IPS-NIHi7 (cell line): ENCODE measurements around the gene TBC1D5.
"Not testable (repeated sequence)": the region's sequence is repeated elsewhere in the genome, so short reads cannot be mapped to it uniquely, and the experiment has no call there.

Experiments used
- DNase-seq: peaks from one replicate; pipeline ENCODE4 v3.0.0; 2012; ENCODE audit warnings: mixed read lengths; ENCODE audit errors: extremely low spot score

TBC1D5 gene

DNA sequence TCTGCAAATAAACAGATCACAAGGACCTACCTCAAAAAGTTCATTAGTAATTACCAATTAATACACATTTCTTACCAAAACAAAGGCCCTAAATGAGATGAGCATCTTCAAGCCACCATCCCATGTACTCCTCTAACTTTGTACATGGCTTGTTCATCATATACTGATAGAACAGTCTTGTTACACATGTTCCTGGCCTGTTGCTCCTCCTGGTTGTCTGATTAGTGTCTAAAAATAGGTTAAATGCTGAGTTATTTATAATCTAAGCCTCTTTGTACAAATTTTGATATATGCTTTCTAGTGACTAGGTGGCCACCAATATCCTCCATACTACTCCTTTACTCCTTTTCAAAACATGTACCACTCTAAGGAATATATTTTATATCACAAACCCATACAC is 25.0 kb downstream of the TBC1D5 start:
- DNase-seq, result no peak

DNA sequence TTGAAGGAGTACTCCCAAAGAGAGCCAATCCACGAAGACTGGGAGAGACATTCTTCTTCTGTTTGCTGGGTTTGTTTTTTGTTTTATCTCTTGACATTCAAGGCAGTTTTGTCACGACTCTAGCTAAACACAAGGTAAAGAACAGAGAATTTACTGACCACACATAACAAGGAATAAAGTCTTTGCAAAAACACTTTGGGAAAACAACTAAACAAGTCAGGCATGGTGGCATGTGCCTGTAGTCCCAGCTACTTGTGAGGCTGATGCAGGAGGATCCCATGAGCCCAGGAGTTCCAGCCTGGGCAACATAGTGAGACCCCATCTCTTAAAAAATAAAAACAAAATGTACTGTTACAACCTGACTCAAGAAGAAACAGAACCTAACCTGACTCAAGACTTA is 28.0 kb downstream of the TBC1D5 start:
- no peak for DNase-seq

DNA sequence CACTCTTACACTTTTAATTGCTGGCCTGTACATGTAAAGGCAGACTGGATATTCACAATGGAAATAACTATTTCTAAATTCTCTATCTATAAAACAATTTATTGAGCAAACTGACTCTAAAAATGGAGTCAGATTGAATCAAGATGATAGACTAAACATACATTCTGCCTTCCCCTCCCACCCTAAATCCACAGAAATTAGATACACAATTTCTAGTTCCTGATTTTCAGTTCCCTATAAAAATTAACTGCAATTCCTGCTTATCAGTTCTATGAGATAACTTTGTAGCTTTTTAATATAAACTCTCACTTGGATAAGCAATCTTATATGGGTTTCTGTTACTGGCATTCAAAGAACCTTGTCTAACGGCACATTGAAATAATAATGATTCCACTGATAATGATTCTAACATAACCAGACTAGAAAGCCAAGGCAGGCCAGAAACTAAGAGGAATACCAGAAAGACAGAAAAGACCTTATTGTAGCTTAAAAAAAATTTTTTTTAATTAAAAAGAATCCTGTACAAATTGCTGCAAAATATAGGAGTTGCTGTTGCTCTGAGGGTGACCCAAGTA is 33.1 kb downstream of the TBC1D5 start:
- DNase-seq, result no peak

DNA sequence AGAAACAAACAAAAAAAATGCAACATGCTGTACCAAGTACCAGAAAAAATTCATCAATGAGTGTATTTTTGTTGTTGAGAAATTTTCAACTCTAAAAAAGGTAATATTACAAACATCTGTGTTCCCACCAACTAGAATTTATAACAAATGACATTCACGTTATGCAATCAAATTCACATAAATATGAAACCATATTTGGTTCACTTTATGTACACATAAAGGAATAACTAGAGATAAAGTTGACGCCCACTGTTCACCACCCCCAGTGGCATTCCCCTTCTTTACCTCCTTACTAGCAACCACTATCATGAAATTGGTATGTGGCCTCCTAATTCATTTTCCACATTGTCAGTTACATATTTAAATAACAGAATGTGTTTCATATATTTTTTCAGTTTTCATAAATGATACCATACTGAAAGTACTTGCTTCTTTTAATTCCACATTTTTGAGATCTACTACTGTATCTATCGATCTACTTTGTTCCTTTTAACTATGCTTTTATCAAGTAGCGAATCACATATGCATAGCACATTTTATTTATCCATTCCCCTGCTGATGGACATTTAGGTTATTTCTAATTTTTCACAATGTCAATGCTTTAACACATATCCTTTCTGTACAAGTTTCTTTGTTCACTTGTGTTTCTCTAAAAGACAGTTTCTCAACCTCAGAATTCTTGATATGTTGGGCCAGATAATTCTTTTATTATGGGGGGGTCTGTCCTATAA is 34.5 kb downstream of the TBC1D5 start:
- DNase-seq, result no peak

DNA sequence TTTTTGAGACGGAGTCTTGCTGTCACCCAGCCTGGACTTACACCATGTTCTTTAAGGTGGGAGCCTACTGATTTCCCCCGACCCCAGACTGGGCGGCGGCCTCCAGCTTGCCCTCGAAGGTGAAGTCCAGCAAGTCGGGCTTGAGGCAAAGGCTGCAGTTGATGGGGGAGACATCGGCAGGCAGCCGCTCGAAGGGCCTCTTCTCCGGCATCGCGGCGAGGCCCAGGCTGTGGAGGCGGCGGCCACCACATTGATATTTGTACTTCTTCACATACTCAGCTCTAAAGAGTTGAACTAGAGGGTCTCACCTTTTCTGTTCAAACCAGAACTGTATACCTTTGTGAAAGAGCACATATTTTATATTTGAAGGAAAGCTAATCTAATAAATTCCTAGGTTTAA is 36.4 kb downstream of the TBC1D5 start:
- not testable (repeated sequence) for DNase-seq

DNA sequence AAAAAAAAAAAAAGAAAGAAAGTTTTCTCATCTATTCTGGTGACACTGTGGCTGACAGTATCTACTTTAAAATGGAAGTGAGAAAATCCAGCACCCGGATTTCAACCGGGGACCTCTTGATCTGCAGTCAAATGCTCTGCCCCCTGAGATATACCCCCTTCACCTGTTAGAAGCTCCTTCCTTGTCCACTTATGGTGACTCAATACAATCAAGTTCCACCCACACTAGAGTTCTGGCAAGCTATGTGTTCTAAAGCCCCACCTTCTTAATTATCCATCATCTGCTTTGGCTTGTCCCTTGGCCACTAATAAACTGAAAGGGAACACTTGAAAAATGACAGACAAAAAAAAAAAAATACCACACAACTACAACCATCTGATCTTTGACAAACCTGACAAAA is 42.6 kb downstream of the TBC1D5 start:
- DNase-seq, result not testable (repeated sequence)

DNA sequence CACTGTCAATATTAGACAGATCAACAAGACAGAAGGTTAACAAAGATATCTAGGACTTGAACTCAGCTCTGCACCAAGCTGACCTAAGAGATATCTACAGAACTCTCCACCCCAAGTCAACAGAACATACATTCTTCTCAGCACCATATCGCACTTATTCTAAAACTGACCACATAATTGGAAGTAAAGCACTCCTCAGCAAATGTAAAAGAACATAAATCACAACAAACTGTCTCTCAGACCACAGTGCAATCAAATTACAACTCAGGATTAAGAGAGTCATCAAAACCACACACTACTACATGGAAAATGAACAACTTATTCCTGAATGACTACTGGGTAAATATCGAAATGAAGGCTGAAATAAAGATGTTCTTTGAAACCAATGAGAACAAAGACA is 46.8 kb downstream of the TBC1D5 start:
- not testable (repeated sequence) for DNase-seq

DNA sequence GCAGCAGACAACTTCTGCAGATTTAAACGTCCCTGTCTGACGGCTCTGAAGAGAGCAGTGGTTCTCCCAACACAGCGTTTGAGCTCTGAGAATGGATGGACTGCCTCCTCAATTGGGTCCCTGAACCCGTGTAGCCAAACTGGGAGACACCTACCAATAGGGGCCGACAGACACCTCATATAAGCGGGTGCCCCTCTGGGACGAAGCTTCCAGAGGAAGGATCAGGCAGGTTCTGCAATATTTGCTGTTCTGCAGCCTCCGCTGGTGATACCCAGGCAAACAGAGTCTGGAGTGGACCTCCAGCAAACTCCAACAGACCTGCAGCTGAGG is 48.8 kb downstream of the TBC1D5 start:
- not testable (repeated sequence) for DNase-seq

DNA sequence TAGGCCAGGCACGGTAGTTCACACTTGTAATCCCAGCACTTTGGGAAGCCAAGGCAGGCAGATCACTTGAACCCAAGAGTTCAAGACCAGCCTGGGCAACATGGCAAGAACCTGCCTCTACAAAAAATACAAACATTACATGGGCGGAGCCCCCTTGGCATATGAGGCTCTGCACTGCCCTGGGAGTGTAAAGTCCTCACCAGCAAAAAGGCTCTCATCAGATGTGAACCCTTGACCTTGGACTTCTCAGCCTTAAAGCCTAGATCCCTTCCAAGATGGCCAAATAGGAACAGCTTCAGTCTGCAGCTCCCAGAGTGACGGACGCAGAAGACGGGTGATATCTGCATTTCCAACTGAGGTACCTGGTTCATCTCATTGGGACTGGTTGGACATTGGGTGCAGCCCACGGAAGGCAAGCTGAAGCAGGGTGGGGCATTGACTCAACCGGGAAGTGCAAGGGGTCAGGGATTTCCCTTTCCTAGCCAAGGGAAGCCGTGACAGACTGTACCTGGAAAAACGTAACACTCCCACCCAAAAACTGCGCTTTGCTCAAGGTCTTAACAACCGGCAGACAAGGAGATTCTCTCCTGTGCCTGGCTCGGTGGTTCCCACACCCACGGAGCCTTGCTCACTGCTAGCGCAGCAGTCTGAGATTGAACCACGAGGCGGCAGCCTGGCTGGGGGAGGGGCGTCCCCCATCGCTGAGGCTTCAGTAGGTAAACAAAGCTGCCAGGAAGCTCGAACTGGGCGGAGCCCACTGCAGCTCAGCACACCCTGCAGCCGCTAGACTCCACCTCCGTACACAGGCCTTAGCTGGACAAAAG is 49.4 kb downstream of the TBC1D5 start:
- not testable (repeated sequence) for DNase-seq

DNA sequence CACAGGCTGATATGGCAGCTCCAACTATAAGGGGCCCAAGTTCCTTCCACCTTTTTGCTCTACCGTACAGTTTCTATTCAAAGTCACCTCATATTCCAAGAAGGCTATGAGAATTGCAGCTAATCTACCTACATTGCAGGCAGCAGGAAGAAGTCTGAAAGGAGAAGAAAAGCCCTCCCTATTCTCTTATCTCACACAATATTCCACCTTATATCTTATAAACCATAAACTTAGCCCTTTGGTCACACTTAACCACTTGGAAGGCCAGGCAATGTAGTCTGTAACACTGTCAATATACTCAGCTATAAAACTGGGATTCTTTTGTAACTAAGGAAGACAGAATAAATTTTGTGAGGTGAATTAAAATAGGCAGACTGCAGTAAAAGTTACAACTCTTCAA is 54.9 kb downstream of the TBC1D5 start:
- DNase-seq, result no peak

DNA sequence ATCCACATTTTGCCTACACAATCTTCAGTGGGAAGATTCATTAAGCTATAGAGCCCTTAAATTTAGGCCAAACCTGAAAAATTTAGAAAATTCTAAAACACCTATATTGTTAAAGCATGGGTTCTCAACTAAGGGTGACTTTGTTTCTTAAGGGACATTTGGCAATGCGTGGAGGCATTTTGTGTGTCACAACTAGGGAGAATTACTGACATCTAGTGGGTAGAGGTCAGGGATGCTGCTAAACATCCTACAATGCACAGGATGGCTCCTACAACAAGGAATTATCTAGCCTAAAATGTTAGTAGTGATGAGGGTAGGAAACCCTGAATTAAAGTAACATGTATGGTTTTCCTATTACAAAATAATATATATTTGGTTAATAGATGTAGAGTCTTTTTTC is 55.8 kb downstream of the TBC1D5 start:
- peak; percentile 15 for DNase-seq

DNA sequence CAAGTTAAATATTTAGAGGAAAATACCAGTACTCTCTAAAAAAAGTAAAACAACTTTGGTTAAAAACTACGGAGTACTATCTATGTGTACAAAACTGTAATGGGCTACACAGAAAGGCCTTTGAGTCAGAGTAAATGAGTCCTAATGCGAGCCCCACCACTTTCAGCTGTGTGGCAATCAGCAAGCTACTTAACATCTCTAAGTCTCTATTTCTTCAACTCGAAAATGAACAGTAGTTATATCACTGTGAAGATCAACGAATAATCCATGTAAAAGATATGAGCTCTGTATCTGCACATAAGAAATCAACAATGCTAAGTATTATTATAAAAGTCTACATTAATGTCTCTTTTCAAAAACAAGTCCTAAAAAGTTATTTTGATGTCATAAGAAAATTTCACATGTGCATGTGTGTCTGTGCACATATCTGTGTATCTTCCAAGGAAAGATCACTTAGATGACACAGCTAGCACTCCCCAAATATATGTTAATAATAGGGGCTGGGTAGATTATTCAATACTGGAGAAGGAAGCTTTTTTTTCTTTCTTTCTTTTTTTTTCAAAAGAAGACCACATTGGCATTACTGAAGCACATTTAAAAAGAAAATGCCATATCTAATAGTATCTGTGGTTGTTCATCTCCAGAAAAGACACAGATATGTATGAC is 58.8 kb downstream of the TBC1D5 start:
- no peak for DNase-seq

DNA sequence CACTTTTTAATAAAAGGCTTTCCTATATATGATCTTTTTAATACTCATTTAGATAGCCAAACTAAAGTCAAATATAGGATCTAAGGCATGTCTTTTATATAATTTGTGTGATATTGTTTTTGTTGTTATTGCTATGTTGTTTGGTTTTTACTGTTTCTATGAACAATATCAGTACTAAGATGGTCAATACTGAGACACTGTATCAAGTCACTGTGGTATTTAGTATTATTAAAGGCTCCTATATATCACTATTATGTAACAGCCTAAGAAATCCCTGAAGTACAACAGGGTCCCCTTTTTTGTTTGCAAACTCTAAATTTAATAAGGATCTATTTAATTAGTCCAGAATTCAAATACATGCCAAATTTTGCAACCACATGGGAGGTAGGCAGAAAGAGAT is 61.9 kb downstream of the TBC1D5 start:
- no peak for DNase-seq

DNA sequence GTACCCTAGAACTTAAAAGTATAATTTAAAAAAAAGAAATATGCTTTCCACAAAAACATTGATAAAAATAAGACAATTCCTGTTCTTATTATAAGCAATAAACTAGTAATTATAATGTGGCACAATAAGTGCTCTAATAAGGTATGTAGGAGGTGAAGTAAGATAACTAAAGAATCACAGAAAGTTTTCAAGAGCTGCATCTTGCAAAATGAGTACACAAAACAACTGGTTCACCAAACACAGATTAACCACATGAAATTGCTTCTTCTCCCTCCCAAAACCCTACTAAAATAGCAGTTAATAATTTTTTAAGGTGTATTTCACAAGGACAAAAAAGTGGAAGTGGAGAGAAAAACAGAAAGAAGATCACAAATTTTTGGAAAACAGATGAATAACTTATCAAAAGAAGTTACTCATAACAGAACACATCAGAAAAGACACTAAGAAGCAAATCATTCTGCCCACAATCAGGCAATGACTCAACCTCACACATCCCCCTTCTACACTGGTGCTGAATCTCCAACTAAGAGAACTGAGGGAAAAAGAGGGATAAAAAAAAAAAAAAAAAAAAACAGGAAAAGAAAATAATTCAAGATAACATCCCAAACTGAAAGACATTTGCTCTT is 64.2 kb downstream of the TBC1D5 start:
- DNase-seq, result no peak

DNA sequence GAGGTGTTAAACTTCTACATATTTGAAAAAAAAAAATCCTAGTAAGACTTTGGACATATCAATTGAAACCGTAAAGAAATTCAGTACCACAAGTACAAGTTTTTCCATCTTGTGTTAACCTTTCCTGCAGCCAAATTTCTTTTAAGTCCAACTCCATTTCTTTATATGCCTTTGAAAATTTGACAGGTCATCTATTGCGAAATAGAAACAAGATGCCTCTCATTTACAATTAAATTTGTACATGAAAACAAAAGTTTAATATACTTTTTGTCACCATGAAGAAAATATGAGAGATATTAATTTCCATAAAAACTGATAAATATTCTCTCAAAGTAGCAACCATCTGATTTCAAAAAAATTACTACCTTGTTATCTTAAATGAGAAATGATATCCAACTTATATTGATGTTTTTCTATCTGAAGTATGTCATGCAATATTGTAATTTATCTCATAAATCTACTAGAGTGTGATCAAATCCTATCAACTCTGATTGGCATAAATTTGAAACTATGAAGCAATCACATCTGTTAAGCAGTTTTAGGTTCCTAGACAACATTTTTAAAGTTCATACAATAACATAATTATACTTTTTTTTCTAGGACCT is 68.2 kb downstream of the TBC1D5 start:
- no peak for DNase-seq

DNA sequence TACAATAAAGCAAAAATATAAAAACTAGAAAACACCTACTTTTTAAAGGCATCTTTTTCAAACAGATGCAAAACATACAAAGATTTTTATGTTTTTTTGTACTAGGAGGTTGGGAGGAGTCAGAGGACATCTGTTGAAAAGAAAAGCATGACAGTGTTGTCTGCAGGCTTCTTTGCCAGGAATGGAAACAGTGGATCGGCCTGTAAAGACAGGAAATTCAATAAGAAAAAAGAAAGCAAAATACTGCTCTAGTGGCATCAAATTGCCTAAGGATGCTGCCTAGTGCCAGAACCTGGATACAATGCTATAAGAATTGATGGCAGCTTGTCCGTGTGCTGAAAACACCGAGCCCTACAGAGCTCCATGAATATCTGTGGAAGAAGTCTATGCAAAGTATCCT is 69.9 kb downstream of the TBC1D5 start:
- DNase-seq, result no peak

DNA sequence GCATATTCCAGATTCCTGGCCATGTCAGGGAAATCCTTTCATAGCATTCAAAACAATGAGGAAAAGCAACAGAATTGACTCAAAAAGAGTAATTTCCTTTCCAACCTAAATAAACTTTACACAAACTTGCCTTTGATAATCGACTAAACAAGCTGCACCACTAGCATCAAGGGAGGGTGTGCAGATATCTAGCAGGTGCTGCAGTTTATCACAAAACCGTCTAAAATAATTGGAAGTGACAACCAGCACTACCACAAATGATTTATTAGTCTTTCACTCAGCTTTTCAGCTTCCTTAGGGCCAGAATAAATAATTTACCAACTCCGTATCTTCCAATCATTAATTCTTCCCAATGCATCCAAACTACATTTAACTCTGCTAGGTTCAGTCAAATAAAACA is 71.7 kb downstream of the TBC1D5 start:
- no peak for DNase-seq

DNA sequence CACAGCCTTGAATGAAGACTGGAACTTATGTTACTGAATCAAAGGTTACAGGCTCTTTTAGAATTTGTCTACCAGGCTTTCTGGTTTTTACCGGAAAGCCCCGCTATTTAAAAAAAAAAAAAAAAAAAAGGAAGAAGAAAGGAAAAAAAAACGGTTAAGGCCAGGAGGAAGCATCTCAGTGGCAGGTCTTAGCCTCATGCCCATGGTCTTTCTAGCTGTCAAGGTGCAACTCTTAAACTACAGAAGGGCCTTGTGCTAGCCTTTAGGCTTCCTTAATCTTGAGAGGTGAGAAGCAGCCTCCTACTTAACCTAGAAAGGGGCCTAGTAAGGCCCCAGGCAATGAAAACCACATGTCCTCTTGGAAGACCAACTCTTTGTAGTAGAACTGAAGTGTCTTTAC is 77.5 kb downstream of the TBC1D5 start:
- peak; percentile 11 for DNase-seq

DNA sequence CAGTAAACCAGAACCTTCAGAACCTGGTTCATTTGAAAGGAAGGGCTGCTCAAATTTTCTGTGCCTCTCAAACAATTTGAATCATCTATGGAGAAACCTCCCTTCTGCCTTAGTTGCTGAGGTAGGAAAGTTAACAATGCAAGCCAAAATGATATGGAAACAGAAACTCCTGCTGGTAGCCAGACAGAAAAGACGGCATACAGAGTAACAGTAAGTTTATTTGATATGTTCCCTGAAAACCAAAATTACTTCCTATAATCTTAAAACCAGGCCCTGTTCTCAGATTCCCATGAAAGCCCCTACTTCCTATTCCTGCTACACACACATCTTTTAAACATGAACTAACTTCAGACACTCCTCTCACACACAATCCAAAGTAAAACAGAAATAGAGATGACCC is 86.2 kb downstream of the TBC1D5 start:
- DNase-seq, result no peak

DNA sequence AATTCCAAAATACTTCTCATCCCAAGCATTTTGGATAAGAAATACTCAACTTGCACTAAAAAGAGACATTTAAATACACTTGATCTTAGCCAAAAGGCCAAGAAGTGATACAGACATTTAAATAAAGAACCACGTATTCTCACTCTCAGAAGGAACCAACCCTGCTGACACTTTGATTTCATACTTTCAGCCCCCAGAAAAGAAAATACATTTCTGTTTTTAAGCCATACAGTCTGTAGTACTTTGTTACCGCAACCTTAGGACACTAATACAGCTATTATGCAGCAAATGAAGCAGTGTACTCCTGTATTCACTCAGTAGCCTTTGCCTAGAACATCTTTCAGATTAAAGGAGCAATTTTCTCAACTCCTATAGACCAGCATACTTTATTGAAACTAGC is 86.7 kb downstream of the TBC1D5 start:
- DNase-seq, result no peak

DNA sequence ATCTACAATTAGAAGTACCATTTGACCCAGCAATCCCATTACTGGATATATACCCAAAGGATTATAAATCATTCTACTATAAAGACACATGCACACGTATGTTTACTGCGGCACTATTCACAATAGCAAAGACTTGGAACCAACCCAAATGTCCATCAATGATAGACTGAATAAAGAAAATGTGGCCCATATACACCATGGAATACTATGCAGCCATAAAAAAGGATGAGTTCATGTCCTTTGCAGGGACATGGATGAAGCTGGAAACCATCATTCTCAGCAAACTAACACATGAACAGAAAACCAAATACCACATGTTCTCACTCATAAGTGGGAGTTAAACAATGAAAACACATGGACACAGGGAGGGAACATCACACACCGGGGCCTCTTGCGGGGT is 92.7 kb downstream of the TBC1D5 start:
- DNase-seq, result not testable (repeated sequence)
